ACHN (cell line): Measurements from ENCODE around the gene CERCAM.
"Not testable (repeated sequence)": the region's sequence is repeated elsewhere in the genome, so short reads cannot be mapped to it uniquely, and the experiment has no call there.

ENCODE experiments used
- DNase-seq: peaks from one replicate; pipeline ENCODE4 v3.0.0-alpha.2; 2015
- in situ Hi-C: cut with HindIII; loops from 2 replicates; pipeline ENCODE4 v1.10.0; 2017; ENCODE audit warnings: low sequenced_read_pairs, low pct_ligation_motif_present, low pct_unique_long_range_greater_than_20kb

The CERCAM gene

DNA sequence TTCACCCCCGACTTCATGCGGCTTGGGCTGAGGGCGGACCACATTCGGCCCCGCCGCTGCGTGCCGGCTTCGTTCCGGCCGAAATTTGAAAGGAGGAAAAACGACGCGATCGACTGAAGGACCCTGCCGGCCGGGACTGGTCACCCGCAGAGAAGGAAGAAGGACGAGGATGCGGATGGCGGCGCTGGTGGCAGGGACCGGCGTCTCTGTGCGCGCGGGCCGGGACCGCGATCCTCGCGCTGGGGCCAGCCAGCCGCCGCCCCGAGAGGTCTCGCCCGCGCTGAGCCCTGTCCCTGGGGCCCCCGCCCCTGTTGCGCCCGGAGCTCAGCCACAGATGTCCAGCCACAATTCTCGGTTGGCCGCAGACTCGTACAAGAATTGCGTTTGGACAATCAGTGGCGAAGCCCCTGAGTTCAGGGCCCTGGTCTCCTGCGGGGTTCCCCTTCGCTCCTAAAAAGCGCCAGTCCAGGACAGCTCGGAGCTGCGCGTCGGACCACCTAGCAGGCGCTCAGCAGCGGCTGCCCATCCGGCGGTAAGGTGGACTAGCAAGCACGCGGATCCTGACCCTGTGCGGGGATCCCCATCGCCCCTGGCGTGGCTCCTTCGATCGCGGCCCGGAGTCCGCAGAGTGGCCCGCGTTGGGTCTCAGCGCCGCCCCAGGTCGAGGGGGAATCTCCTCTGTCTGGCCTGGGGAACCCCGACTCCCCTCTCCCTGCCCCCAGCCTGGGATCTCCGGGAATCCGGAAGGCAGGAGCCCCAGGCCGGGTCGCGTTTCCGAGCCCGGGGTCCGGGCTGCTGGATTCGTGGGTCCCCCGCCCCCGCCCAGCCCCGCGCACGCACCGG is 28.1 kb upstream of the CERCAM start:
- in situ Hi-C loops = no loop called here
- no peak for DNase-seq

DNA sequence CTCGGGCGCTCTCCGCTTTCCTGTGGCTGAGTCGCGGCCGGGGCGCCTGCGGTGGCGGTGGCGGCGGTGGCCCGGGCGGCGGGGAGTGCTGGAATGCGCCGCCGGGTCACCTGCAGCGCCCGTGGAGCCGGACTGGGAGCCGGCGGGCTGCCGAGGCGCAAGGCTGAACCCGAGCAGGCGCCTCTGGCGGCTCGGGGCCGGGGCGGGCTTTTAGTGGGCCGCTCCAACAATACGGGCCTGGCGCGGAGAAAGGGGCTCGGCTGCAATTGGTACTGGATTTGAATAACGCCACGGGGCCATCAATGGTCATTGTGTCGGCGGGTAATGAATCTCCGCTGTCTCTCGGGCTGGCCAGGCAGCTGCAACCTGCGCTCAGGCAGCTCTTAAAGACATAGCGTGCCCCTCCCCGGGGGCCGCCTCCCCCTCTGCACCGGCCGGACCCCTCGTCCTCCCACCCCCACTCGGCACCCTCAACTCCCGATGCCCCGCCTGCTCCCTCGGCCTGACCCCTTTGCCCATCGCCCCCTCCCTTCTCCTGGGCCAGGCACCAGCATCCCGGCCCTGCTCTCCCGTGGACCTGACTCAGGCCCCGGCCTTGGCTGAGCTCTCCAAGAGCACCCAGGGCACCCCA is 27.4 kb upstream of the CERCAM start:
- no peak for DNase-seq
- in situ Hi-C loops = no loop called here

- in situ Hi-C loops = no loop called here
- no peak for DNase-seq
Observed at GRCh38 chr9:128393970-128394369, 26.7 kb upstream of the CERCAM start.

- in situ Hi-C loops = no loop called here
- DNase-seq = no peak
Observed at GRCh38 chr9:128394379-128395168, 26.1 kb upstream of the CERCAM start.

DNA sequence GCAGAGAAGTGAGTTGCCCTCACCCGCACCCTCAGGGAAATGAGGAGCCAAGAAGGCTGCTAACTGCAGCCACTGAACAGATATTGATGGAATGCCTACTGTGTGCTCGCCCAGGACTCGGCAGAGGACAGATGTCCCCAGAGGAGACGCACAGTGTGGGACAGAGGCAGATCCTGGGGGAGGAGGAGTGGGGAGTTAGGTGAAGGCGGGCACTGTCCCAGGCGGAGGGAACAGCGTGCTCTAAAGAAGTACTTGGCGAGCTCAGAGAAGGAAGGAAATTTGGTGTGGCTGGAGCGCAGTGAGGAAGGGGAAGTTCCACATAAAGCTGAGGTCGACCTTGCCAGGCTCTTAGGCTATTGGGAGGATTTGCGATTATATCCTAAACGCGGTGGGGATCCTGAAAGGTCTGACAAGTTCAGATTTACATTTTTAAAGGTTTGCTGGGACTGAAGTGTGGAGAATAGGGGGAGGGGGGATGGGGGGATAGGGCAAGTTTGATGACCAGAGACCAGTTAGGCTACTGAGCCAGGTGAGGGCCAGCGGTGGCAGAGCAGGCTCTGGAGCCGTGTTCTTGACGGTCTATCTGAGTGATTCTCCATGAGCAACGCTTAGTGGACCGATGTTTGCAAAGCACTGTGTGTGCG is 23.6 kb upstream of the CERCAM start:
- DNase-seq = no peak
- in situ Hi-C loops = no loop called here

GRCh38 chr9:128397831-128398230 is 22.8 kb upstream of the CERCAM start:
- in situ Hi-C loops = no loop called here
- no peak for DNase-seq

DNA sequence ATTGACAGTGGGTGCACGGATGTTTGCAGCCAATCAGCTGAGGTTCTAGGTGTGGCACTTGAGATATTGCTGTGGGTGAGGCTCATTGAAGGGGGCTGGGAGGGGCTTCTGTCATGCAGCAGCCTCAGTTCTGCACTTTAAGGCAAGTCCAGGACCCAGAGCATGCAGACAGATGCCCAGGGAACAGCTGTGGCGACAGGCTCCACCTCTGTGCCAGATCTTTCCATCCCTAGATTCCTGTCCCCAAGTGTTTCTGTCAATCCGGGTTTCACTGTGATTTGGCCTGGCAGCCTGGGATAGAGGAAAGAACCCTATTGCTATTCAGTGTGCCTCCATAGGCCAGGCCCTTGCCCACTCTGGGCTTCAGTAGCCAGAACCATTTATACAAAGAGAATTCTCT is 20.8 kb upstream of the CERCAM start:
- DNase-seq = no peak
- in situ Hi-C loops = no loop called here

GRCh38 chr9:128404560-128404959 is 16.1 kb upstream of the CERCAM start:
- in situ Hi-C loops = no loop called here
- no peak for DNase-seq

- DNase-seq = no peak
- in situ Hi-C loops = no loop called here
Observed at GRCh38 chr9:128405077-128405779, 15.4 kb upstream of the CERCAM start.

GRCh38 chr9:128405780-128406171 is 14.9 kb upstream of the CERCAM start:
- DNase-seq = no peak
- in situ Hi-C loops = no loop called here

DNA sequence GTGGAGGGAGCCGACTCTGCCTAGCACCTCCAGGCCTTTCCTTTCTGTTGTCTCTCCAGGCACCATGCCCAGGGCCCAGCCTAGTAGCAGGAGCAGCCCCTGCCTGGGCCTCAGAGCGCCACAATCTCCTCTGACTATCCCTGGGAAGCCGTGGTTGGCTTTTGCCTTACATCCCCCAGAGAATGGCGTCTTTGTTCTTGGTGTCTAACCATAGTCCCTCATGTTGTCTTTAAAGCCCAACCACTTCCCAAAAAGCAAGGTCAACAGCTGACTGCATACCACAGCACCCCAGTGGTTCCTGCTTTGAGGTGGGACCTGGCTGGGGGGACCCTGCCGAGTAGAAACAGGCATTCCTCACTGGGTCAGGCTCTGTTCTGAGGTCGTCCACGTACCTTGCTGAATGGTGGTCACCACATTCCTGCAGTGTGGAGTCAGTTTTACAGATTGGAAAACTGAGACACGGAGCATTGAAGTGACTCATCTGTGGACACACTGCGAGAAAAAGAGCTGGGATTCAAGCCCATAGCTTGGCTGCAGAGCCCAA is 13.7 kb upstream of the CERCAM start:
- DNase-seq = no peak
- in situ Hi-C loops = no loop called here

GRCh38 chr9:128408963-128409431 is 11.7 kb upstream of the CERCAM start:
- in situ Hi-C loops = no loop called here
- no peak for DNase-seq

GRCh38 chr9:128409450-128409849 is 11.2 kb upstream of the CERCAM start:
- DNase-seq = no peak
- in situ Hi-C loops = no loop called here

GRCh38 chr9:128409978-128410377 is 10.7 kb upstream of the CERCAM start:
- peak; percentile 26 for DNase-seq
- in situ Hi-C loops = no loop called here

- no peak for DNase-seq
- in situ Hi-C loops = no loop called here
Observed at GRCh38 chr9:128411364-128412119, 9.1 kb upstream of the CERCAM start.

GRCh38 chr9:128412120-128412790 is 8.4 kb upstream of the CERCAM start:
- DNase-seq = peak; percentile 32
- in situ Hi-C loops = no loop called here

DNA sequence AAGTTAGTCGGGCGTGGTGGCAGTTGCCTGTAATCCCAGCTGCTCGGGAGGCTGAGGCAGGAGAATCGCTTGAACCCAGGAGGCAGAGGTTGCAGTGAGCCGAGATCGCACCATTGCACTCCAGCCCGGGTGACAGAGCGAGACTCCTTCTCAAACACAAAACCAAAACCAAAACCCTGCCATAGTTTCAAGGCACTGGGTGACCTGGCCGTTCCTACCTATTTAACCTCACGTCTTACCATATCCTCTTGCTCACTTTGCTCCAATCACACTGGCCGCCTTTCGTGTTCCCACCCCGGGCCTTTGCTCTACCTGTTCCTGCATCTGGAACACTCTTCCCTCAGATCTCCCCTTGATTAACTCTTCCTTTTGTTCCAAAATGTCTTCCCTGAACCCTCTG is 6.9 kb upstream of the CERCAM start:
- in situ Hi-C loops, DNase-seq: not testable (repeated sequence)
